IMR-90 (cell line): Measurements from ENCODE around the gene NT5DC3. TPM values are rescaled to one million over a fixed set of nuclear protein-coding genes. Genes with fewer than 3 reads are reported as not detected.

ENCODE experiments used
- ATAC-seq: fragments of 200-7000 bp; cut with Tn5 transposase; 2 replicates; pipeline ENCODE4 v1.9.1; 2020; ENCODE audit warnings: low read depth, mild to moderate bottlenecking, moderate library complexity
- BruUV-seq: library from RNA; stranded (reverse); fragments of 400-500 nt; replicated peaks from 2 replicates; lab custom pipeline; 2021; lab: Mats Ljungman, UMichigan
- CTCF ChIA-PET: fragments of 300-600 bp; formaldehyde crosslinking; extraction: SDS; loops from one replicate; lab custom pipeline; 2021; ENCODE audit warnings: antibody characterized with exemption; lab: Yijun Ruan, JAX
- POLR2A ChIA-PET: fragments of 300-600 bp; sonication (Branson Sonifier 250); formaldehyde crosslinking; loops from one replicate; lab custom pipeline; 2022; ENCODE audit warnings: antibody characterized with exemption; ENCODE audit not compliant: unreplicated experiment; lab: Charles Lee
- DNase-seq: peaks from one replicate; pipeline ENCODE4 v3.0.0; 2013
- H2AFZ ChIP-seq: replicated peaks from 2 replicates; pipeline ENCODE3; 2013; ENCODE audit warnings: low read length, mild to moderate bottlenecking; ENCODE audit not compliant: poor library complexity
- H2AK5ac ChIP-seq: 2 replicates; pipeline ENCODE4 v1.6.1; 2013; ENCODE audit warnings: low read depth, low read length, inconsistent platforms
- H2AK9ac ChIP-seq: replicated peaks from 2 replicates; pipeline ENCODE3; 2013; ENCODE audit warnings: mild to moderate bottlenecking, low read depth, low read length, moderate library complexity; ENCODE audit not compliant: poor library complexity
- H2BK120ac ChIP-seq: 2 replicates; pipeline ENCODE4 v1.6.1; 2013; ENCODE audit warnings: low read depth, low read length, inconsistent platforms
- H2BK15ac ChIP-seq: 3 replicates; pipeline ENCODE4 v1.6.1; 2013; ENCODE audit warnings: low read depth, low read length, inconsistent platforms
- H2BK20ac ChIP-seq: 2 replicates; pipeline ENCODE4 v1.6.1; 2013; ENCODE audit warnings: low read depth, mild to moderate bottlenecking, inconsistent platforms, low read length, moderate library complexity
- H2BK5ac ChIP-seq: 2 replicates; pipeline ENCODE4 v1.6.1; 2013; ENCODE audit warnings: mild to moderate bottlenecking, low read depth, low read length, inconsistent platforms; ENCODE audit not compliant: poor library complexity, severe bottlenecking
- H3K14ac ChIP-seq: replicated peaks from 2 replicates; pipeline ENCODE4 v1.6.1; 2013; ENCODE audit warnings: low read depth, low read length, inconsistent platforms
- H3K18ac ChIP-seq: 2 replicates; pipeline ENCODE4 v1.6.1; 2013; ENCODE audit warnings: low read depth, low read length, control low read depth
- H3K23ac ChIP-seq: 2 replicates; pipeline ENCODE4 v1.6.1; 2013; ENCODE audit warnings: low read depth, low read length, inconsistent platforms
- H3K27ac ChIP-seq: 2 replicates; pipeline ENCODE4 v1.5.1; 2013; ENCODE audit warnings: mild to moderate bottlenecking, control low read depth, low read length; ENCODE audit not compliant: insufficient read depth
- H3K27me3 ChIP-seq: 2 replicates; pipeline ENCODE4 v1.6.1; 2013; ENCODE audit warnings: low read length; ENCODE audit not compliant: control insufficient read depth, insufficient read depth
- H3K36me3 ChIP-seq: 2 replicates; pipeline ENCODE4 v1.6.1; 2013; ENCODE audit warnings: low read length, mixed read lengths; ENCODE audit not compliant: control insufficient read depth, insufficient read depth
- H3K4ac ChIP-seq: 2 replicates; pipeline ENCODE4 v1.6.1; 2013; ENCODE audit warnings: low read depth, low read length, inconsistent platforms
- H3K4me1 ChIP-seq: 2 replicates; pipeline ENCODE4 v1.6.1; 2013; ENCODE audit warnings: low read length, mixed read lengths; ENCODE audit not compliant: control insufficient read depth, insufficient read depth
- H3K4me2 ChIP-seq: 2 replicates; pipeline ENCODE4 v1.6.1; 2013; ENCODE audit warnings: low read depth, mild to moderate bottlenecking, control low read depth, low read length, moderate library complexity
- H3K4me3 ChIP-seq: 2 replicates; pipeline ENCODE4 v1.5.1; 2013; ENCODE audit warnings: low read depth, mild to moderate bottlenecking, control low read depth, low read length, moderate library complexity; ENCODE audit not compliant: insufficient read depth
- H3K56ac ChIP-seq: 2 replicates; pipeline ENCODE4 v1.6.1; 2013; ENCODE audit warnings: low read length, inconsistent platforms; ENCODE audit not compliant: insufficient read depth; ENCODE audit errors: extremely low read depth
- H3K79me1 ChIP-seq, 2 experiments: 2 replicates each; pipeline ENCODE4 v1.6.1; 2013; ENCODE audit warnings: low read length in 2 of 2, inconsistent platforms in 1 of 2, low read depth in 1 of 2
- H3K9ac ChIP-seq: 2 replicates; pipeline ENCODE4 v1.6.1; 2013; ENCODE audit warnings: low read depth, low read length, control low read depth
- H3K9me1 ChIP-seq: 2 replicates; pipeline ENCODE4 v1.6.1; 2013; ENCODE audit warnings: low read length, inconsistent platforms; ENCODE audit not compliant: insufficient read depth
- H3K9me3 ChIP-seq: 2 replicates; pipeline ENCODE4 v1.6.1; 2013; ENCODE audit warnings: low read length; ENCODE audit not compliant: control insufficient read depth, insufficient read depth
- H4K20me1 ChIP-seq: 2 replicates; pipeline ENCODE4 v1.6.1; 2013; ENCODE audit warnings: low read length, inconsistent platforms; ENCODE audit not compliant: insufficient read depth
- H4K5ac ChIP-seq: 2 replicates; pipeline ENCODE4 v1.6.1; 2013; ENCODE audit warnings: mild to moderate bottlenecking, low read depth, low read length, control low read depth
- H4K8ac ChIP-seq, 2 experiments: 2 replicates each; pipeline ENCODE4 v1.6.1; 2013; ENCODE audit warnings: low read depth in 2 of 2, low read length in 2 of 2, control low read depth in 1 of 2, inconsistent platforms in 1 of 2
- H4K91ac ChIP-seq: 2 replicates; pipeline ENCODE4 v1.6.1; 2013; ENCODE audit warnings: low read depth, low read length, inconsistent platforms; ENCODE audit not compliant: insufficient read depth
- BHLHE40 ChIP-seq: fragments of 150-350 bp; IDR thresholded peaks from 2 replicates; pipeline ENCODE4 v1.6.1; 2016; ENCODE audit warnings: mild to moderate bottlenecking, low read depth, low read length
- CEBPB ChIP-seq: IDR thresholded peaks from 2 replicates; pipeline ENCODE4 v1.6.1; 2012; ENCODE audit warnings: low read depth, low read length, improper control_type of control experiment
- CHD1 ChIP-seq: IDR thresholded peaks from 2 replicates; pipeline ENCODE4 v1.6.1; 2012; ENCODE audit warnings: low read depth, low read length, improper control_type of control experiment
- CTCF ChIP-seq: conservative IDR thresholded peaks from 2 replicates; pipeline ENCODE4 v1.5.1; 2012; ENCODE audit warnings: mild to moderate bottlenecking, low read depth, low read length, improper control_type of control experiment
- ELK1 ChIP-seq: fragments of 150-350 bp; IDR thresholded peaks from 2 replicates; pipeline ENCODE4 v1.6.1; 2016; ENCODE audit warnings: low read depth, mild to moderate bottlenecking, low read length, moderate library complexity, borderline replicate concordance
- FOS ChIP-seq: fragments of 150-350 bp; IDR thresholded peaks from 2 replicates; pipeline ENCODE4 v1.6.1; 2016; ENCODE audit warnings: low read depth, low read length
- MAFK ChIP-seq: IDR thresholded peaks from 2 replicates; pipeline ENCODE4 v1.6.1; 2012; ENCODE audit warnings: low read depth, low read length, improper control_type of control experiment
- MAZ ChIP-seq: IDR thresholded peaks from 2 replicates; pipeline ENCODE4 v1.6.1; 2012; ENCODE audit warnings: low read depth, mild to moderate bottlenecking, low read length, improper control_type of control experiment, moderate library complexity, borderline replicate concordance
- MXI1 ChIP-seq: IDR thresholded peaks from 2 replicates; pipeline ENCODE4 v1.6.1; 2012; ENCODE audit warnings: low read depth, mild to moderate bottlenecking, low read length, moderate library complexity, borderline replicate concordance
- NFE2L2 ChIP-seq: fragments of 150-350 bp; IDR thresholded peaks from 2 replicates; pipeline ENCODE4 v1.6.1; 2016; ENCODE audit warnings: low read depth, mild to moderate bottlenecking, low read length
- RCOR1 ChIP-seq: IDR thresholded peaks from 2 replicates; pipeline ENCODE4 v1.6.1; 2012; ENCODE audit warnings: mild to moderate bottlenecking, low read length, improper control_type of control experiment; ENCODE audit not compliant: insufficient replicate concordance
- RFX5 ChIP-seq: IDR thresholded peaks from 2 replicates; pipeline ENCODE4 v1.8.0; 2012; ENCODE audit warnings: low read depth, mild to moderate bottlenecking, low read length, moderate library complexity
- SMC3 ChIP-seq: fragments of 150-350 bp; IDR thresholded peaks from 2 replicates; pipeline ENCODE4 v1.6.1; 2016; ENCODE audit warnings: low read depth, mild to moderate bottlenecking, antibody characterized with exemption, low read length, moderate library complexity
- USF2 ChIP-seq: fragments of 150-350 bp; IDR thresholded peaks from 2 replicates; pipeline ENCODE4 v1.6.1; 2017; ENCODE audit warnings: mild to moderate bottlenecking, antibody characterized with exemption, low read length, low read depth
- WGBS, 2 experiments: methylation state at CpG; one replicate each; pipeline versions ENCODE4 v1.1.5 to v1.1.7; 2013; ENCODE audit warnings: missing lambda C conversion rate in 2 of 2; ENCODE audit not compliant: insufficient read length in 1 of 2; ENCODE audit errors: extremely low coverage in 2 of 2; 5-methylcytosine and 5-hydroxymethylcytosine counted together
- dilution Hi-C: fragments of 300-500 bp; cut with HindIII; formaldehyde crosslinking; loops from one replicate; pipeline ENCODE4 v1.14.3; 2018; ENCODE audit warnings: low sequenced_read_pairs; ENCODE audit not compliant: unreplicated experiment
- in situ Hi-C: fragments of 300-500 bp; cut with MboI; formaldehyde crosslinking; loops from 3 replicates; pipeline ENCODE4 v1.14.3; 2019; ENCODE audit warnings: low sequenced_read_pairs, inconsistent platforms, mixed read lengths
- intact Hi-C: fragments of 100-400 bp; cut with micrococcal nuclease; formaldehyde crosslinking; loops from 2 replicates; pipeline ENCODE4 v1.10.0; 2022
- polyA plus RNA-seq, 3 experiments: library from polyadenylated mRNA; depleted of rRNA; stranded (reverse); fragments of >200 nt; gene quantifications; 2 replicates each; pipeline ENCODE4 v1.2.3, GENCODE V29; 2012; ENCODE audit warnings: low replicate concordance in 1 of 3
- total RNA-seq: library from RNA; depleted of rRNA; stranded (reverse); fragments of >200 nt; gene quantifications from 2 replicates; pipeline ENCODE4 v1.2.3, GENCODE V29; 2012

Gene NT5DC3
- total and polyA plus RNA-seq, 2 of the 4 experiments (the other 2 are of a cell fraction) = 7.3 to 17.6 TPM

DNA sequence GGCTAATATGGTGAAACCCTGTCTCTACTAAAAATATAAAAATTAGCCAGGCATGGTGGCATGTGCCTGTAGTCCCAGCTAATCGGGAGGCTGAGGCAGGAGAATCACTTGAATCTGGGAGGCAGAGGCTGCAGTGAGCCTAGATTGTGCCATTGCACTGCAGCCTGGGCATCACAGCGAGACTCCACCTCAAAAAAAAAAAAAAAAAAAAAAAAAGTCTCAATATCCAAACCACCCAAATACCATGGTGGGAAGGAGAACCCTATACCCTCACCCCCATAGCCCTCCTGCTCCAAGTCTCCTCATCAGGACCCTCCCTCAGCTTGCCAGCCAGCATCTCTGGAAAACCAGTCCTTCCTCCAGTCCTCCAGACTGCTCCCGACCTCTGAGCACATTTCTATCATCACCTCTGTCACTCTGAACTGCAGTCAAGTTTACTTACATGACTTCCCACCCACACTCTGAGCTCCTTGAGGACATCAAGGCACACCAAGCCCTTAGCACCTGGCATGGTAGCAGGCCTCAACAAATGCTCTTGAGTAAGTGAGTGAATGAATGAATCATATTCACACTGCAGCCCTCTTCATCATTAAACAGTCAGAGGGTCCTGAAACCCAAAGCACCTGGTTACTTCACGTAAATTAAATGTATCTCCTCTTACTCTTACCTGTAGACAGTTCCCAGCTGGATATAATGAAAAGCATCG lies 35.2 kb downstream of the NT5DC3 start:
- H2BK5ac ChIP-seq = peak overlapping the region; percentile 88
- H3K79me1 ChIP-seq = peaks cover 21 to 67% of the 10 kb centered on the region in 2 experiments
- no CpG with 5 or more reads among the region's 5 CpGs for WGBS, 2 experiments
- H4K20me1 ChIP-seq = peaks cover 10% of the 10 kb centered on the region; the same call in 1 of the 2 replicates
- H3K4me3 ChIP-seq = no peak overlapping the region
- peak overlapping the region; percentile 18 for H2AK9ac ChIP-seq
- ChIA-PET POLR2A (no interaction called here), CTCF (interaction anchor here (0.7 to 1.5 kb wide), 2 partner anchors 29 to 34 kb away, joined by 3 to 5 read pairs; no protein-coding TSS in a partner anchor)
- no peaks in the 10 kb centered on the region for H3K27me3 ChIP-seq
- H3K9me3 ChIP-seq = no peaks in the 10 kb centered on the region
- no peak for ATAC-seq
- H3K14ac ChIP-seq = peak overlapping the region; percentile 94
- H2AK5ac ChIP-seq = peak overlapping the region; percentile 97
- H4K8ac ChIP-seq = peak overlapping the region; percentile 24 to 91; a peak in 2 of 4 replicates
- BruUV-seq = no TSS peak
- peak overlapping the region; percentile 85 for H4K91ac ChIP-seq
- H3K36me3 ChIP-seq = peaks cover under 1% of the 10 kb centered on the region; the same call in 1 of the 2 replicates
- H2BK15ac ChIP-seq = peak overlapping the region; percentile 94; the same call in 2 of the 3 replicates
- peak overlapping the region; percentile 93 for H4K5ac ChIP-seq
- peaks cover 22% of the 10 kb centered on the region for H3K4me1 ChIP-seq
- peak overlapping the region; percentile 41 for H2BK20ac ChIP-seq
- intact Hi-C loops (loop anchor here (2.0 to 5.0 kb wide), 2 partner anchors 36 to 53 kb away; partner anchors contain the start of gene NT5DC3), dilution Hi-C loops (no loop called here), in situ Hi-C loops (no loop called here)
- H3K9ac ChIP-seq = peak overlapping the region; percentile 16; the same call in 1 of the 2 replicates
- no peak overlapping the region for H2AFZ ChIP-seq
- peak overlapping the region; percentile 39 for H3K23ac ChIP-seq
- peak overlapping the region; percentile 41 for H3K4me2 ChIP-seq
- peak overlapping the region; percentile 94 for H3K18ac ChIP-seq
- peak overlapping the region; percentile 58 for H2BK120ac ChIP-seq
- H3K9me1 ChIP-seq = peaks cover 21% of the 10 kb centered on the region
- no peak overlapping the region for H3K56ac ChIP-seq
- DNase-seq = no peak
- H3K27ac ChIP-seq = peak overlapping the region; percentile 97
- H3K4ac ChIP-seq = peak overlapping the region; percentile 95
- TF ChIP-seq NFE2L2 = no peak
- no peak for TF ChIP-seq CHD1
- TF ChIP-seq RFX5 = no peak
- TF ChIP-seq CTCF = no peak
- no peak for TF ChIP-seq BHLHE40
- TF ChIP-seq MAZ = no peak
- no peak for TF ChIP-seq MXI1
- no peak for TF ChIP-seq CEBPB
- no peak for TF ChIP-seq FOS
- TF ChIP-seq SMC3 = no peak
- TF ChIP-seq RCOR1 = no peak
- TF ChIP-seq USF2 = no peak
- TF ChIP-seq MAFK = no peak
- no peak for TF ChIP-seq ELK1
